H1 (cell line): Measurements from ENCODE around the gene ARL2BP.

Experiments used
- EP300 ChIP-seq, 2 experiments: IDR thresholded peaks; 1 replicate in 1 of 2; 2 replicates in 1 of 2; pipeline ENCODE4 v1.6.1; 2011 to 2012; ENCODE audit warnings: low read depth in 2 of 2, low read length in 2 of 2, mild to moderate bottlenecking in 2 of 2, borderline replicate concordance in 1 of 2, inconsistent platforms in 1 of 2, moderate library complexity in 1 of 2
- FOSL1 ChIP-seq: IDR thresholded peaks from 2 replicates; pipeline ENCODE4 v1.6.1; 2011; ENCODE audit warnings: mild to moderate bottlenecking, low read depth, low read length, moderate library complexity; ENCODE audit not compliant: insufficient read depth
- GABPA ChIP-seq: IDR thresholded peaks from 2 replicates; pipeline ENCODE4 v1.6.1; 2011; ENCODE audit warnings: mild to moderate bottlenecking, low read length, moderate library complexity, borderline replicate concordance; ENCODE audit not compliant: insufficient read depth
- HDAC2 ChIP-seq, 2 experiments: fragments of 300-600 bp in 1 of 2; sonication (generic) in 1 of 2; IDR thresholded peaks; 2 replicates each; pipeline ENCODE4 v1.6.1; 2011 to 2012; ENCODE audit warnings: low read depth in 2 of 2, low read length in 2 of 2, mild to moderate bottlenecking in 2 of 2, moderate library complexity in 2 of 2, borderline replicate concordance in 1 of 2, inconsistent platforms in 1 of 2
- MAFK ChIP-seq: IDR thresholded peaks from 2 replicates; pipeline ENCODE4 v1.6.1; 2012; ENCODE audit warnings: low read depth, mild to moderate bottlenecking, improper control_type of control experiment, low read length
- POLR2A ChIP-seq, 2 experiments: IDR thresholded peaks; 1 replicate in 1 of 2; 2 replicates in 1 of 2; pipeline ENCODE4 v1.6.1; 2011; ENCODE audit warnings: low read depth in 2 of 2, low read length in 2 of 2, mild to moderate bottlenecking in 2 of 2; ENCODE audit errors: control extremely low read depth in 1 of 2
- POLR2AphosphoS5 ChIP-seq: IDR thresholded peaks from 2 replicates; pipeline ENCODE4 v1.6.1; 2011; ENCODE audit warnings: low read depth, low read length
- SIN3A ChIP-seq, 2 experiments: IDR thresholded peaks in 1 of 2; conservative IDR thresholded peaks in 1 of 2; 2 replicates each; pipeline ENCODE4 v1.6.1; 2011 to 2012; ENCODE audit warnings: low read length in 2 of 2, improper control_type of control experiment in 1 of 2, low read depth in 1 of 2, mild to moderate bottlenecking in 1 of 2
- SIRT6 ChIP-seq: IDR thresholded peaks from one replicate; pipeline ENCODE4 v1.7.1; 2012; ENCODE audit warnings: low read length, inconsistent platforms
- SRF ChIP-seq: IDR thresholded peaks from 2 replicates; pipeline ENCODE4 v1.6.1; 2011; ENCODE audit warnings: mild to moderate bottlenecking, low read depth, low read length, moderate library complexity
- ZNF274 ChIP-seq: IDR thresholded peaks from 2 replicates; pipeline ENCODE4 v1.7.0; 2012; ENCODE audit warnings: low read length, borderline replicate concordance; ENCODE audit errors: extremely low read depth
- TF ChIP-seq, protein P1 (sequence below): IDR thresholded peaks from 2 replicates; pipeline ENCODE4 v1.6.1; 2011; ENCODE audit warnings: low read length, improper control_type of control experiment
- TF ChIP-seq, protein P2 (sequence below), 3 experiments: IDR thresholded peaks; 1 replicate in 2 of 3; 2 replicates in 1 of 3; pipeline versions ENCODE4 v1.5.1 to v1.6.1; 2011; ENCODE audit warnings: low read length in 3 of 3, mild to moderate bottlenecking in 3 of 3, inconsistent platforms in 2 of 3, low read depth in 1 of 3, moderate library complexity in 1 of 3; ENCODE audit not compliant: insufficient read depth in 1 of 3; ENCODE audit errors: control extremely low read depth in 1 of 3
- TF ChIP-seq, protein P3 (sequence below): IDR thresholded peaks from 2 replicates; pipeline ENCODE4 v1.6.1; 2012; ENCODE audit warnings: low read length, inconsistent platforms

DNA sequence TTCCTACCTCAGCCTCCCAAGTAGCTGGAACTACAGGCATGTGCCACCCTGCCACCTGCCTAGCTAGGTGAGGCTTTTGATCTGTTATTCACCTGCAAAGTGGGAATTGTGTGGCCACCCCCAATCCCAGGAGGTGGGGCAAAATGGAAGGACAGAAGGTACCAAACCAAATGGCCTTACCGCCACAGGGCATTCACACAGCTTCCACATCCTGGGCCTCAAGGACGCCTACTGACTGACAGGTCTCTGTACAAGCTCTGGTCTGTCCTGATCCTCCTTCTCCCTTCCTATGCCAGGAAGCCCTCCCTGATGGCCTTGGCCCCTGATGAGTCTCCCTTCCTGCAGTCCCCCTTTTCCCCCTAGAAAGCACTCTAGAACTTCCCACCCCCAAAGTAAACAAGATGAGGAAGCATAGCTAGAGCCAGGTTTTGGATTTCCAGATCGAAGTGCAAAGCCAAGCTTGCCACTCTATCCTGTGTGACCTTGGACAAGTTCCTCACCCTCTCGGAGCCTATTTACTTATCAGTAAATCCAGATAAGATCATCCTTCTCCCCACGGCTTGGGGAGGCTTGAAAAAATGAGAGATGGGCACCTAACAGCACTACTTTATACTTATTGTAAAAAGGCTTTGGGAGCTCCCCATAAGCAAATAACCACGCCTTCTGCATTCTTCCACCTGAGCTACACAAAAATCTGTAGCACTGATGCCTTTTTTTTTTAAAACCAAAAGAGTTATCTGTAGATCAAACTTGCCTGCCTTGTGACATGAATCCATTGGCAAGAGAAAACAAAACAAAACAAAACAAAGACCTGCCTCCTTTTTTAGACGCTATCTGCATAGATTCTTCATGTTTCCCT is 35.0 kb downstream of the ARL2BP start:
- TF ChIP-seq FOSL1 (no peak), SRF (no peak), MAFK (no peak), POLR2A (IDR thresholded peaks at IDR 0.05; ENCODE audit: control extremely low read depth in 1 of 2, low read depth in 2 of 2, low read length in 2 of 2) (no peak), POLR2AphosphoS5 (no peak), HDAC2 (IDR thresholded peaks at IDR 0.05; ENCODE audit: borderline replicate concordance in 1 of 2, low read depth in 2 of 2, low read length in 2 of 2) (no peak), ZNF274 (no peak), SIRT6 (no peak), EP300 (IDR thresholded peaks at IDR 0.05; ENCODE audit: borderline replicate concordance in 1 of 2, low read depth in 2 of 2, low read length in 2 of 2) (no peak), SIN3A (conservative IDR thresholded peaks at IDR 0.05 in 1 of 2, IDR thresholded peaks at IDR 0.05 in 1 of 2; ENCODE audit: low read depth in 1 of 2, low read length in 2 of 2) (no peak), GABPA (no peak)
- TF ChIP-seq, protein P1, sequence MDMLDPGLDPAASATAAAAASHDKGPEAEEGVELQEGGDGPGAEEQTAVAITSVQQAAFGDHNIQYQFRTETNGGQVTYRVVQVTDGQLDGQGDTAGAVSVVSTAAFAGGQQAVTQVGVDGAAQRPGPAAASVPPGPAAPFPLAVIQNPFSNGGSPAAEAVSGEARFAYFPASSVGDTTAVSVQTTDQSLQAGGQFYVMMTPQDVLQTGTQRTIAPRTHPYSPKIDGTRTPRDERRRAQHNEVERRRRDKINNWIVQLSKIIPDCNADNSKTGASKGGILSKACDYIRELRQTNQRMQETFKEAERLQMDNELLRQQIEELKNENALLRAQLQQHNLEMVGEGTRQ = no peak
- TF ChIP-seq, protein P2, sequence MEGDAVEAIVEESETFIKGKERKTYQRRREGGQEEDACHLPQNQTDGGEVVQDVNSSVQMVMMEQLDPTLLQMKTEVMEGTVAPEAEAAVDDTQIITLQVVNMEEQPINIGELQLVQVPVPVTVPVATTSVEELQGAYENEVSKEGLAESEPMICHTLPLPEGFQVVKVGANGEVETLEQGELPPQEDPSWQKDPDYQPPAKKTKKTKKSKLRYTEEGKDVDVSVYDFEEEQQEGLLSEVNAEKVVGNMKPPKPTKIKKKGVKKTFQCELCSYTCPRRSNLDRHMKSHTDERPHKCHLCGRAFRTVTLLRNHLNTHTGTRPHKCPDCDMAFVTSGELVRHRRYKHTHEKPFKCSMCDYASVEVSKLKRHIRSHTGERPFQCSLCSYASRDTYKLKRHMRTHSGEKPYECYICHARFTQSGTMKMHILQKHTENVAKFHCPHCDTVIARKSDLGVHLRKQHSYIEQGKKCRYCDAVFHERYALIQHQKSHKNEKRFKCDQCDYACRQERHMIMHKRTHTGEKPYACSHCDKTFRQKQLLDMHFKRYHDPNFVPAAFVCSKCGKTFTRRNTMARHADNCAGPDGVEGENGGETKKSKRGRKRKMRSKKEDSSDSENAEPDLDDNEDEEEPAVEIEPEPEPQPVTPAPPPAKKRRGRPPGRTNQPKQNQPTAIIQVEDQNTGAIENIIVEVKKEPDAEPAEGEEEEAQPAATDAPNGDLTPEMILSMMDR (IDR thresholded peaks at IDR 0.05; ENCODE audit: control extremely low read depth in 1 of 3, insufficient read depth in 1 of 3, low read depth in 1 of 3, low read length in 3 of 3) = no peak
- TF ChIP-seq, protein P3, sequence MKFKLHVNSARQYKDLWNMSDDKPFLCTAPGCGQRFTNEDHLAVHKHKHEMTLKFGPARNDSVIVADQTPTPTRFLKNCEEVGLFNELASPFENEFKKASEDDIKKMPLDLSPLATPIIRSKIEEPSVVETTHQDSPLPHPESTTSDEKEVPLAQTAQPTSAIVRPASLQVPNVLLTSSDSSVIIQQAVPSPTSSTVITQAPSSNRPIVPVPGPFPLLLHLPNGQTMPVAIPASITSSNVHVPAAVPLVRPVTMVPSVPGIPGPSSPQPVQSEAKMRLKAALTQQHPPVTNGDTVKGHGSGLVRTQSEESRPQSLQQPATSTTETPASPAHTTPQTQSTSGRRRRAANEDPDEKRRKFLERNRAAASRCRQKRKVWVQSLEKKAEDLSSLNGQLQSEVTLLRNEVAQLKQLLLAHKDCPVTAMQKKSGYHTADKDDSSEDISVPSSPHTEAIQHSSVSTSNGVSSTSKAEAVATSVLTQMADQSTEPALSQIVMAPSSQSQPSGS = no peak
